ENCODE data around the gene GRM7.

The GRM7 gene

GRCh38 chr3:7377103-7377502 is 516.2 kb downstream of the GRM7 start:
- no peaks in the 10 kb centered on the region for H3K79me2 ChIP-seq (ENCODE audit: control insufficient read depth, low read length)

GRCh38 chr3:7381741-7382140 is 520.8 kb downstream of the GRM7 start:
- TF ChIP-seq EZH2phosphoT487 (IDR thresholded peaks at IDR 0.05; ENCODE audit: borderline replicate concordance, low read length), result no peak
- no peak for TF ChIP-seq CTCF (IDR thresholded peaks at IDR 0.05; ENCODE audit: low read depth, low read length, poor library complexity, severe bottlenecking)
- Histone ChIP-seq H4K20me1 (ENCODE audit: control insufficient read depth, insufficient read depth, low read depth, low read length) (no peaks in the 10 kb centered on the region), H3K36me3 (ENCODE audit: control insufficient read depth, low read length) (no peaks in the 10 kb centered on the region), H3K4me3 (ENCODE audit: low read length) (no peak overlapping the region), H3K9me2 (replicated peaks; ENCODE audit: control insufficient read depth, low read length) (no peaks in the 10 kb centered on the region), H3K9me3 (ENCODE audit: control insufficient read depth, insufficient read depth, low read length) (no peaks in the 10 kb centered on the region), H3K4me2 (ENCODE audit: low read length) (no peak overlapping the region), H3K4me1 (ENCODE audit: control insufficient read depth, low read length) (no peaks in the 10 kb centered on the region), H3K27ac (ENCODE audit: low read depth, low read length) (no peak overlapping the region), H3K79me2 (ENCODE audit: control insufficient read depth, low read length) (no peaks in the 10 kb centered on the region), H3F3A (ENCODE audit: control insufficient read depth, insufficient read depth) (no peaks in the 10 kb centered on the region), H3K27me3 (ENCODE audit: control insufficient read depth, low read length) (no peaks in the 10 kb centered on the region)

More at GRCh38 chr3:7377103-7377502, 516.2 kb downstream of the GRM7 start:
- Histone ChIP-seq H3K27me3 (ENCODE audit: control insufficient read depth, low read length) (no peaks in the 10 kb centered on the region), H3K9me3 (ENCODE audit: control insufficient read depth, insufficient read depth, low read length) (no peaks in the 10 kb centered on the region), H3F3A (ENCODE audit: control insufficient read depth, insufficient read depth) (no peaks in the 10 kb centered on the region), H3K36me3 (ENCODE audit: control insufficient read depth, low read length) (no peaks in the 10 kb centered on the region), H4K20me1 (ENCODE audit: control insufficient read depth, insufficient read depth, low read depth, low read length) (no peaks in the 10 kb centered on the region), H3K4me3 (ENCODE audit: low read length) (no peak overlapping the region), H3K9me2 (replicated peaks; ENCODE audit: control insufficient read depth, low read length) (no peaks in the 10 kb centered on the region), H3K27ac (ENCODE audit: low read depth, low read length) (no peak overlapping the region), H3K4me1 (ENCODE audit: control insufficient read depth, low read length) (no peaks in the 10 kb centered on the region), H3K4me2 (ENCODE audit: low read length) (no peak overlapping the region)
- no peak for TF ChIP-seq CTCF (IDR thresholded peaks at IDR 0.05; ENCODE audit: low read depth, low read length, poor library complexity, severe bottlenecking)
- TF ChIP-seq EZH2phosphoT487 (IDR thresholded peaks at IDR 0.05; ENCODE audit: borderline replicate concordance, low read length), result no peak

GRCh38 chr3:7382293-7383010 is 521.5 kb downstream of the GRM7 start:
- no peak overlapping the region for H3K27ac ChIP-seq (ENCODE audit: low read depth, low read length)
- H3F3A ChIP-seq (ENCODE audit: control insufficient read depth, insufficient read depth), result no peaks in the 10 kb centered on the region
- H3K4me1 ChIP-seq (ENCODE audit: control insufficient read depth, low read length), result no peaks in the 10 kb centered on the region
- H4K20me1 ChIP-seq (ENCODE audit: control insufficient read depth, insufficient read depth, low read depth, low read length), result no peaks in the 10 kb centered on the region
- no peaks in the 10 kb centered on the region for H3K36me3 ChIP-seq (ENCODE audit: control insufficient read depth, low read length)
- H3K9me2 ChIP-seq (replicated peaks; ENCODE audit: control insufficient read depth, low read length), result no peaks in the 10 kb centered on the region
- H3K27me3 ChIP-seq (ENCODE audit: control insufficient read depth, low read length), result no peaks in the 10 kb centered on the region
- H3K9me3 ChIP-seq (ENCODE audit: control insufficient read depth, insufficient read depth, low read length), result no peaks in the 10 kb centered on the region
- TF ChIP-seq CTCF (IDR thresholded peaks at IDR 0.05; ENCODE audit: low read depth, low read length, poor library complexity, severe bottlenecking), result no peak
- TF ChIP-seq EZH2phosphoT487 (IDR thresholded peaks at IDR 0.05; ENCODE audit: borderline replicate concordance, low read length), result no peak
- no peak overlapping the region for H3K4me2 ChIP-seq (ENCODE audit: low read length)
- no peak overlapping the region for H3K4me3 ChIP-seq (ENCODE audit: low read length)
- no peaks in the 10 kb centered on the region for H3K79me2 ChIP-seq (ENCODE audit: control insufficient read depth, low read length)

Data from DOHH2 (cell line).